EH (cell line): ENCODE results near the gene CHST9.

Source experiments
- DNase-seq: peaks from one replicate; pipeline ENCODE4 v3.0.0-alpha.2; 2015; ENCODE audit warnings: low read depth

CHST9 gene

DNA sequence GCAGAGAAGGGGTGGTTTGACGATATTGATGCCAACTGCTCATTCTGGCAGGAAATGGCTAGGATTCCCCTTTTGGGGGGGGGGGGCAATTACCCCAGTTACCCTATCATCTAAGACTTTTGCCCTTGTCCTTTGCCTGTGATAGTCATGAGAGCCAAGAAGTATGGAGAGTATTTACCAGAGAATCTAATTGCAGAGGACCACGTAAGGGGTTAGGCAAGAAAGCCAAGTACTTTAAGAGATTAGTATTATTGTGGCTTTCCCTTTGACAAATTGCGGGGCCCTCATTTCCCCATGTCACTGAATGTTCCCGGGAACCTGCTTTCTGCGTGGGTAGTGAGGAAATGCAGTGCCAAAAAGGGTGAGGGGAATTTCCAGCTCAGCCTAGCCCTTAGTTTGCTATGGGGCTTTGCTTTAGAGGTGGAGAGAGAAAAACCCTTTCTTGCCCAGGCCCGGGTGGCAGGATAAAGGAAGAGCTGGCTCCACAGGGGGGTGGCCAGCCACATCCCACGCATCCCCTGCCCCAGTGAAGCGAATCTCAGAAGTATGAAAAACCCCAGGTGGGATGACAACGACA lies 321.1 kb downstream of the CHST9 start:
- DNase-seq, result no peak

DNA sequence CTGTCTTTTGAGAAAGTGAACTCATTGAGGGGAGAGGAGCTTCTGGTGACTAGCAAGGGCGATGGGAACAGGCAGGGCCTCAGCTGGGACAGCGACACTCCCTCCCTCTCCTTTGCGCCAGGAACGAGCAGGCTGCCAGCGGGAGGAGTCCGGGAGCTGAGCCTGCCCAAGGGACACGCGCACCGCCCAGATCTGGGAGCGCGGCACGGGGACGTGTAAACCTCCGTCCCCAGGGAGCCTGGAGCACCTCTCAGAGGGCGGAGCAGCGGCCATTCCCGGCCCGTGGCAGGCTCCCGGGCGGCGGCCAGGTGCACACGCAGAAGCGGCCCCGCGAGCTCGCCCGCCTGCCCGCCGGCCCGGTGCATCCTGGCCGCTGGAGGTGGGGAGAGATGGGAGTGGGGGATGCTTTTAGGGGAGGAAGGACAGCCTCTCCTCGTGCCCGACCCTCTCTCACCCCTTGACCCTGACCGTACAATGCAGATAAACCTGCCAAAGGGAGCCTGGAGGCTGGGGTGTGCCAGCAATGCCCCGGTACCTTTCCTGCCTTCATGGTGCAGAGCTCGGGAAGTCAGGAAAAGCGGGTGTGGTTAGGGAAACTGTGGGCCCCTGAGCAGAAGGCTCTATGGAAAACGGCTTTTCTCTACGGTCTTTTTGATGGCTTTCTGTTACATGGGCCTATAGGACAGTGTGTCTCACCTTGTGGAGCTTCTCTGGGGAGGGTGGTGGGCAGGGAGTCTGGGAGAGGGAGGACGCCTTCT lies 321.8 kb downstream of the CHST9 start:
- DNase-seq, result no peak

DNA sequence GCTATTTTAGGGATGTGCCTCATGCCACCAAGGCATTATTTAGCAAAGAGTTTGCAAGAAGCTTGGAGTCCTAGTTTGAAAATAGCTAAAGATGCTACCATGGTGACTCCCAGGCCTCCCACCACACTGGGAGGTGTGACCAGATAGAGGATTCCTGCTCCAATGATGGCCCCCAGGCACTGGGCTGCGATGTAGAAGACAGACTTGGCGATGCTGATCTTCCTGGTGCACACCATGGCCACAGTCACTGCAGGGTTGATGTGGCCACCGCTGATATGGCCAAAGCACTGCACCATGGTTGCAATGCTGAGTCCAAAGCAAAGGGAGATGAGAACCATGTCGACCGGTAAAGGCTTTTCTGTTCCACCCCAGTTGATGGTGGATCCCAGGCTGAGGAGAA lies 323.0 kb downstream of the CHST9 start:
- DNase-seq, result no peak
